PFSK-1 (cell line): ENCODE data around the gene SORCS3.

ENCODE experiments used
- POLR2AphosphoS5 ChIP-seq: IDR thresholded peaks from 2 replicates; pipeline ENCODE4 v1.6.1; 2012; ENCODE audit warnings: low read depth, mild to moderate bottlenecking, control low read depth, low read length, moderate library complexity
- TAF1 ChIP-seq: IDR thresholded peaks from 2 replicates; pipeline ENCODE4 v1.6.1; 2012; ENCODE audit warnings: low read length, control low read depth, borderline replicate concordance; ENCODE audit not compliant: insufficient read depth
- TF ChIP-seq, protein P1 (sequence below), 2 experiments: IDR thresholded peaks; 2 replicates each; pipeline versions ENCODE4 v1.6.1 to v1.8.0; 2011 to 2012; ENCODE audit warnings: low read depth in 2 of 2, low read length in 2 of 2, control low read depth in 1 of 2, inconsistent platforms in 1 of 2, mild to moderate bottlenecking in 1 of 2, moderate library complexity in 1 of 2; ENCODE audit not compliant: insufficient read depth in 1 of 2

DNA sequence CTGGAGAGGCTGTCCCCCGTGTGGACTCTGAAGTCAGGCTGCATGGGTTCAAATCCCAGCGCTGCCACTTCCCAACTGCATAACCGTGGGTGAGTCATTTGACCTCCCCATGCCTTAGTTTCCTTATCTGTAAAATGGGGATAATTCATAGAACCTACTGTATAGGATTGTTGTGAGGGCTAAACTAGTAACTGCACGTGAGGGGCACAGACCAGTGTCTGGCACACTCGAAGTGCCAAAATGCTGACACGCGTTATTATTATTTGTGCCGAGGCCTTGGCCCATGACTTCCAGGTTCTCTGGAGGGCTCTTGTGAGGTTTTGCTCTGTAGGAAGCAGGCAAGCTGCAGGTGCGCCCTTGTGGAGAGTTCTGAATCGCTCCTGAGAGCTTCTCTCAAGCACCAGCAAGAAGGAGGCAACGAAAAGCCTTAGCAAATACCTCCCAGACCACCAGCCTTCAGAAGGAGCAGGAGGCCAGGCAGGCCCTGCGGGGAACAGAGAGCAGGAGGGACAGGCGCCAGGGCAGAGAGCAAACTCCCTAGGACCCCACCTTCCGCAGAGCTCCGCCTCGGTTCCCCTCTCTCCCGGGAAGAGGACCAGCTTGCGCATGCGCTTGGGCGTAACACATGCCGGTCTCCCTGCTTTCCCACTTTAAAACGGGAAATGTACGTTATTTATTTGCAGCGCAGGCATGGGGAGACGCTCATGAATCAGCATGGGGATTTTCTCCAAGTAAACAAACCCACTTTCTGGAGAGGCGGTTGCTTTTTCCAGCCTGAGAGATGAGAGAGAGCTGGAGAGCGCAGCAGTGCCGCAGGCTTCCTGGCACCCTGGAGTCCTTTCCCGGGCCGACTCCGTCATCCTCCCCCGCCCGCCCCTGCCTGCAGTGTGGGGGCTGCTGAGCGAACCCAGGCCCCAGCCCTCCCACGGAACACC lies 39.6 kb downstream of the SORCS3 start:
- TF ChIP-seq POLR2AphosphoS5 (no peak), TAF1 (no peak)
- TF ChIP-seq, protein P1, sequence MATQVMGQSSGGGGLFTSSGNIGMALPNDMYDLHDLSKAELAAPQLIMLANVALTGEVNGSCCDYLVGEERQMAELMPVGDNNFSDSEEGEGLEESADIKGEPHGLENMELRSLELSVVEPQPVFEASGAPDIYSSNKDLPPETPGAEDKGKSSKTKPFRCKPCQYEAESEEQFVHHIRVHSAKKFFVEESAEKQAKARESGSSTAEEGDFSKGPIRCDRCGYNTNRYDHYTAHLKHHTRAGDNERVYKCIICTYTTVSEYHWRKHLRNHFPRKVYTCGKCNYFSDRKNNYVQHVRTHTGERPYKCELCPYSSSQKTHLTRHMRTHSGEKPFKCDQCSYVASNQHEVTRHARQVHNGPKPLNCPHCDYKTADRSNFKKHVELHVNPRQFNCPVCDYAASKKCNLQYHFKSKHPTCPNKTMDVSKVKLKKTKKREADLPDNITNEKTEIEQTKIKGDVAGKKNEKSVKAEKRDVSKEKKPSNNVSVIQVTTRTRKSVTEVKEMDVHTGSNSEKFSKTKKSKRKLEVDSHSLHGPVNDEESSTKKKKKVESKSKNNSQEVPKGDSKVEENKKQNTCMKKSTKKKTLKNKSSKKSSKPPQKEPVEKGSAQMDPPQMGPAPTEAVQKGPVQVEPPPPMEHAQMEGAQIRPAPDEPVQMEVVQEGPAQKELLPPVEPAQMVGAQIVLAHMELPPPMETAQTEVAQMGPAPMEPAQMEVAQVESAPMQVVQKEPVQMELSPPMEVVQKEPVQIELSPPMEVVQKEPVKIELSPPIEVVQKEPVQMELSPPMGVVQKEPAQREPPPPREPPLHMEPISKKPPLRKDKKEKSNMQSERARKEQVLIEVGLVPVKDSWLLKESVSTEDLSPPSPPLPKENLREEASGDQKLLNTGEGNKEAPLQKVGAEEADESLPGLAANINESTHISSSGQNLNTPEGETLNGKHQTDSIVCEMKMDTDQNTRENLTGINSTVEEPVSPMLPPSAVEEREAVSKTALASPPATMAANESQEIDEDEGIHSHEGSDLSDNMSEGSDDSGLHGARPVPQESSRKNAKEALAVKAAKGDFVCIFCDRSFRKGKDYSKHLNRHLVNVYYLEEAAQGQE (IDR thresholded peaks at IDR 0.05; ENCODE audit: insufficient read depth in 1 of 2, low read depth in 2 of 2, low read length in 2 of 2), result no peak
